TTC549 (cell line): ENCODE data around the gene COASY.
"Not testable (repeated sequence)": the region's sequence is repeated elsewhere in the genome, so short reads cannot be mapped to it uniquely, and the experiment has no call there.

Experiments
- FAIRE-seq: peaks from 2 replicates; lab custom pipeline; 2012; peaks lifted over from hg19 to GRCh38; lab: Jason Lieb, UNC

COASY gene

GRCh38 chr17:42574463-42574862 lies 12.5 kb downstream of the COASY start:
- no peak for FAIRE-seq

DNA sequence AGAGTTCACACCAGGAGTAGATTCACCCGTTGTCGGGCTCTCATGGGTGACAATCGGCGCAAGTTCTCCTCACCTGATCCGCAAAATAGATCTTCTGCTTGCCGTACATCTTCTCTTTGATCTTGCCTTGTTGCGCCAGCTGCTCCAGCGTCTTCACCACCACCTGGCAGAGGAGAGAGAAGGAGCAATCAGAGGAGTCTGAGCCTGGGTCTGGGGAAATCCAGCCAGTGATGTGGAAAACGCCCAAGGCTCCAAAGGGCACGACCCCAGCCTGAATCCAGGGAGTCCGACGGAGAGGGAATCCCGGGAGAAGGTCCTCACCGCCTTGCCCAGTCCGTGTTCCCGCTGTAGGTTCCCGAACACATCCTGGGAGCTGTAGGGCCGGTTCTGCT lies 15.2 kb downstream of the COASY start:
- FAIRE-seq = no peak

- peak; percentile 26 for FAIRE-seq
These were observed 15.8 kb downstream of the COASY start, which contains the start of gene PSMC3IP for GRCh38 chr17:42577532-42578281. PSMC3IP (minus strand) TSS chr17:42577729; CDS start chr17:42577686, 43 bp downstream.

DNA sequence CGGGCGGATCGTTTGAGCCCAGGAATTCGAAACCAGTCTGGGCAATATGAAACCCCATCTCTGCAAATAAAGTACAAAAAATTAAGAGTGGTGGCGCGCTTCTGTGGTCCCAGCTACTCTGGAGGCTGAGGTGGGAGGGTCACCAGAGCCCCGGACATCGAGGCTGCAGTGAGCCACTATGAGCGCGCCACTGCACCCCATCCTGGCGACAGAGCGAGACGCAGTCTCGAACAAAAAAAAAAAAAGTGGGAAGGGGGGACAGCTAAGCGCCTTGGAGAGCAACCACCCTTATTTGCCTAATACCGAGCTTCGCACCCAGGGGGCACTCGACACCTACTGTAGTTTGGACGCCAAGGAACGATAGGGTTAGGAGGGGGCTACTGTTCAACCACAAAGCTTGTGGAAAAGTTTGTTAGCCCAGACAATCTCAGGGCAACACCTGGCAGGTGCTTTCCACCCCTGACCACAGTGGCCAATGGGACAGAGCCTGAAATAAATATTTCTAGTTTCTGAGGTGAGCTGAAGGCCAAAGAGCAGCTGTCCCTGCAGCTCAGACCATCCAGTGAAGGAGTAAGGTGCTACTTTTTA lies 16.4 kb downstream of the COASY start:
- FAIRE-seq = no peak

GRCh38 chr17:42579794-42580551 lies 18.0 kb downstream of the COASY start:
- FAIRE-seq = no peak

DNA sequence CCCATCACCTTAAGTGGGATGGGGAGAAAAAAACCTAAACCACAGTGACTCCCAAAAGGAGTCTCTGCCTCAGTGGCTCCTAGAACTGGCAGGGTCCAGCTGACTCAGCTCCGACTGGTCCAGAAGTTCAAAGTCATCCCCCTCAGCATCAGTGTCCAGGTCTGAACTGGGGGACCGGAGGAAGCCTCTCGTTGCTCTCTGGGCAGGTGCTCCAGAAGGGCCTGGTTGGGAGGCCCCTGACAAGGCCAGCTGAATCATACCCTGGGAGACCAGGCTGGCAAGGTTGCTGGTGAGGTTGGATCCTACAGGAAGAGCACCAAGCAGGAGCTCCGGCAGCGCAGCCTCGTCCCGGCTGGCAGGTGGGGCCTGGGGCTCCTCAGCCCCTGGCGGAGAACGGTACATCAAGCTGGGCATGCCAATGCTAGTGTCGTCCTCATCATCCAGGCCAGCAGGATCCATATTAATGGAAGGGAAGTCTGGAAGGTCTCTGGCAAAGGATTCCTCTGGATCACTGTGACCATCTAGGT lies 19.9 kb downstream of the COASY start:
- no peak for FAIRE-seq

GRCh38 chr17:42584880-42585279 lies 22.9 kb downstream of the COASY start:
- no peak for FAIRE-seq

DNA sequence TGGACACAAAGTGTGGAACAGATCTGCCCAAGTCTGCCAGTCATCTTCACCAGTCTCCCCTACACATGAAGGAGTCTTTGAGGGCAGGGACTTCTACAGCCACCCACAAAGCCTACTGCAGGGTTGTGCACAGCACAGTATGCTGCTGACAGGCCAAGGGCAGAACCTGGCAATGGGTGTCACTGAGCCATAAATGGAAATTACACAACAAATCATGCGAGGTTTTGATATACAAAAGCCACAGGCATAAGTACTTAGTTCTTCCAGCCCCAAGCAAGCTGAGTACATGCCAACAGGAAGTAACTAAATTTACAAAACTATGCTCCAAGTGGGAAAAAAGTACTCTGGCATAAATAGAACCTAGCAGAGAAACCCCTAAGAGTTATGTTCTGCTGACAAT lies 23.4 kb downstream of the COASY start:
- FAIRE-seq = no peak

- FAIRE-seq = no peak
These were observed 24.7 kb downstream of the COASY start for GRCh38 chr17:42586514-42587230.

DNA sequence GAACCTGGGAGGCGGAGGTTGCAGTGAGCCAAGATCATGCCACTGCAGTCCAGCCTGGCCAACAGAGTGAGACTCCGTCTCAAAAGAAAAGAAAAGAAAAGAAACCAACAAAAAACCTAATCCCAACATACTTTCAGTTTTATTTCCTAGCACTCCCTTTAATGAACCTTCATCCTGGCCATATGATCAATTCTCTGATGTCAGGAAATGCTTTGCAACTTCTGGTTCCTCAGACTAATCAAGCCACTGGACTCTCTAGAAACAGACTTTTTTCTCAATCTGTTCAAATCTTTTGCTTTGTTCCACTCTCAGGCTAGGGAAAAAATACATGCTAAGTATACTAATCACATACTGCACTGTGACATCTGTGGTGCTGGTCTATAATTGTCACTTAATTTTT lies 28.9 kb downstream of the COASY start:
- no peak for FAIRE-seq

- no peak for FAIRE-seq
These were observed 29.5 kb downstream of the COASY start for GRCh38 chr17:42591411-42591810.

DNA sequence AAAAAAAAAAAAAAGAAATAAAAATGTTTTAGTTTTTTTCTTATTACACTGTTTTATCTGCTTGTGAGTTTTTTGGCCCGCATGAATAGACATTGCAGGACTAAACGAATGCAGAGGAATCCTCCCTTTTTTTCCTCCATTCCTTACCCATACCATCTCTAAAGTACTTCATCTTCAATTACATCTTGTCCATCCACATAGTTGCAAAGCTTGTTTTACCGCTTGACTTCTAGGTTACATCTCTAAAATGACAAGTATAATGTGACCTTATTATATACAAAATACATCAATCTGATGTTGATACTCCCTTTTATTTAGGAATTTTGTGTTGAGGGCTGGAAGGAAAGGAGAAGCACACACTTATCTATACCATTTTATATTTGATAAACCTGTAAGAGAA lies 34.4 kb downstream of the COASY start:
- no peak for FAIRE-seq

GRCh38 chr17:42598905-42599304 lies 37.0 kb downstream of the COASY start:
- FAIRE-seq = no peak

- no peak for FAIRE-seq
These were observed 41.4 kb downstream of the COASY start for GRCh38 chr17:42603318-42603717.

DNA sequence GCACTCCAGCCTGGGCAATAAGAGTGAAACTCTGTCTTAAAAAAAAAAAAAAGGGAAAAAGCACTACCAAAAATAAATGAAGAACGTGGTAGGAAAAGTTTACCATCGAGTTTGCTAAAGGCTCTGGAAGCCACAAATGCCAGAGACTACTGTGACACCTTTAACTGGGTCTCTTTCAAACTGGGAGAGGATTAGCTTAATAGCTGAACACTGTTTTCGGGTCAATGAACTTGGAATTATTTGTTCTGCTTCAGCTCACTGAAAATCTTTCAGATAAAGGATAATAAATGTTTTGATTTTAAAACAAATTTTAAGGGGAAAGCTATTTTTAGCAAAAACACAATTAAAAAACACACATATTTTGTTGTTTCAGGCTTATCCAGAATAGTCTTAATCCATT lies 45.8 kb downstream of the COASY start:
- no peak for FAIRE-seq

- FAIRE-seq = no peak
These were observed 46.6 kb downstream of the COASY start for GRCh38 chr17:42608305-42609181.

GRCh38 chr17:42609182-42609813 lies 47.4 kb downstream of the COASY start, which contains the start of the genes RETREG3 and TUBG1:
RETREG3 (minus strand) TSS chr17:42609374; CDS start chr17:42609324, 50 bp downstream.
TUBG1 (plus strand) TSS chr17:42609683; CDS start chr17:42609738, 55 bp downstream.
- peak; percentile 57 for FAIRE-seq

- not testable (repeated sequence) for FAIRE-seq
These were observed 48.2 kb downstream of the COASY start for GRCh38 chr17:42609814-42610801.

DNA sequence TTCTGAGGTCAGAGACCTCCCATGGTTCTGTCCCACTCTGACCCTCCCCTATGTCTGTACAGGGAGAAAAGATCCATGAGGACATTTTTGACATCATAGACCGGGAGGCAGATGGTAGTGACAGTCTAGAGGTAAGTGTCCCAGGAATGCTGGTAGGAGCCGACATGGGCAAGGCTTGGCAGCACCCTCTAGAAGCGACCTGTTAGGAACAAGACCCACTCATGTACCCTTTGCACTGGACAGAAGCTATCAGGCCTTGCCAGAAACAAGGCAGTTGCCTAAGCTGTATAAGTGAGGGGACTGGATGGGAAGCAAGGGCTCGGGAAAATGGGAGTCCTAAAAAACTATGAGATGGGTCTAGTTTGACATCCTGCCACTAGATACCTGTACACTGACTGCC lies 50.1 kb downstream of the COASY start:
- FAIRE-seq = no peak
